GM10847 (cell line): ENCODE results near the gene RHBDL1.

Experiments used
- POLR2A ChIP-seq: IDR thresholded peaks from 2 replicates; pipeline ENCODE4 v1.6.1; 2011; ENCODE audit not compliant: insufficient read length; ENCODE audit errors: extremely low read depth

Gene RHBDL1

DNA sequence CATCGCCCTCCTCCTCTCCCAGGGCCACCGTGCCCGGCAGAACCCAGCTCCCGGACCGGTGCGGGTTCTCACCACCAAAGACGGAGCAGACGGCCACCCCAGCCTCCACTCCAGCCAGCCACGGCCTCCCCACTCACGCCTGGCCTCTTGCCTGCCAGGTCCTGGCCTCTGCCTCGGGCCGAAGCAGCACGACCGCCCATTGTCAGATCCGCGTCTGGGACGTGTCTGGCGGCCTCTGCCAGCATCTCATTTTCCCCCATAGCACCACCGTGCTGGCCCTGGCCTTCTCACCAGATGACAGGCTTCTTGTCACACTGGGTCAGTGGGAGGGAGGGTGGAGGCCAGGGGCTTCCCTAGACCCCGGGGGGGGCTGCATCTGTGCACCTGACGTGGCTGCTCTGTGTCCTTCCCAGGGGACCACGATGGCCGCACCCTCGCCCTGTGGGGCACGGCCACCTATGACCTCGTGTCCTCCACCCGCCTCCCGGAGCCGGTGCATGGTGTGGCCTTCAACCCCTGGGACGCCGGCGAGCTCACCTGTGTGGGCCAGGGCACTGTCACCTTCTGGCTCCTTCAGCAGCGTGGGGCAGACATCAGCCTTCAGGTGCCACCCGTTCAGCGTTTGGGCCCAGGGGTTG, 14.2 kb upstream of the RHBDL1 start:
- no peak for TF ChIP-seq POLR2A

DNA sequence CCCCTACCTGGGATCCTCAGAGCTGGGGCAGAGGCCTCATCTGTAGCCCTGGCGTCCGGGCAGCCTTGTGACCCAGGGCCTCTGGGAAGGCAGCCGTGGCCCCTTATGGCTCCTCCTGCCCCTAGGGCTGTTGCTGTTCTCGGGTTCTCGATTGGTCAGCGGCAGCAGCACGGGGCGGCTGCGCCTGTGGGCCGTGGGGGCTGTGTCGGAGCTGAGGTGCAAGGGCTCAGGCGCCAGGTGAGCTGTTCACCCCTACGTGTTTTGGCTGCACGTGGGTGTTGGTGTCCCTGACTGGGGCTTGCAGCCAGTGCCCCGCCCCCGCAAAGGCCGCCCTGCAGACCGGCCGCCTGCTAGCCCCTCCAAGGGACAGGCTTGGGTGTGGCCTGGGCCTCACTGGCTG, 13.4 kb upstream of the RHBDL1 start:
- no peak for TF ChIP-seq POLR2A

DNA sequence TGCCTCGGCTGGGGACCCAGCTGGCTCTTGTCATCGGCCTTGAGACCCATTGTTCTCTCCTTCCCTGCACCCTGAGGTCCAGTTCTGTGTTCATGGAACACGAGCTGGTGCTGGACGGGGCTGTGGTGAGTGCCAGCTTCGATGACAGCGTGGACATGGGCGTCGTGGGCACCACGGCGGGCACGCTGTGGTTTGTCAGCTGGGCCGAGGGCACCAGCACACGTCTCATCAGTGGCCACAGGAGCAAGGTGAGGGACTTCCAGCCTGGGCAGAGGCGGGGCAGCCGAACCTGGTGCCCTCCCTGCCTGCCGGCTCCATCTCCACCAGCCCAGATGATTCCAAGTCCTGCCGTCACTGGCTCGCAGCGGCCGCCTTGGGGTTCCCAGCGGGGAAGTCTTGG, 12.9 kb upstream of the RHBDL1 start:
- no peak for TF ChIP-seq POLR2A

DNA sequence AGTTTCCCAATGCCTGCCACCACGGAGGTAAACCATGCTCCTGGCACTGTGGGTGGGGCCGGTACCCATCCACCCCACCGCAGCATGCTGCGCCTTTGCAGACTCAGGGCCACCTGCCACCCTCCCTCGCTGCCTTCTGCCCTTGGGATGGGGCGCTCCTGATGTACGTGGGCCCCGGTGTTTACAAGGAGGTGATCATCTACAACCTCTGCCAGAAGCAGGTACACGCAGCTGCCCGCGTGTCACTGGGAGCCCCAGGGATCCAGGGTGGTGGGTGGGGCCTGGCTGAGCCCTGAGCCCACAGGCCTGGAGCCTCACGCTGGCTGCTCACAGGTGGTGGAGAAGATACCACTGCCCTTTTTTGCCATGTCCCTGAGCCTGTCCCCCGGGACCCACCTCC, 8.9 kb upstream of the RHBDL1 start:
- TF ChIP-seq POLR2A, result no peak

DNA sequence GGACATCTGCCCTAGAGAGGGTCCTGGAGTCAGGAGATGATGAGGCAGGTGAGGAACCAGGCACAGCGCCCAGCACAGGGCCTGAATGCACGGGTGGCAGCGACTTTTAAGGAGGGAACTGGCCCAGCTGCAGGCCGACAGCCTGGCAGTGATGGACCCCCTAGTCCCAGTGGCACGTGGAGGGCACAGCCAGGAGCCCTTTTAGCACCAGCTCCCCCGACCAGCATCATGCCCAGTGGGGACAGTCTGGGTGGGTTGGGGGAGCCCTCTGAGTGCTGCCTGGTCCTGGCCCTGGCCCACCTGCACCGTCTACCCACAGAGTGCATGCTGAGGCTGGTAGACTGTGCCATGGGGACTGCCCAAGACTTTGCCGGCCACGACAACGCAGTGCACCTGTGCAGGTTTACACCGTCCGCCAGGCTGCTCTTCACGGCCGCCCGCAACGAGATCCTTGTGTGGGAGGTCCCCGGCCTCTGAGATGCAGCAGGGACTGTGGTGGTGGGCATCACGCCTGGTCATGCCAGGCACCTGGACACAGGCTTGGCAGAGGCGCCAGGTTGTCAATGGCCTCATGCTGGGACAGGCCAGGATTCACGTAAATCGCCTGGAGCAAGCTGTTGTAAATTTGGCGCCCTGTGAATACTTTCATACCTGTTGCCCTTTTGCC, 8.2 kb upstream of the RHBDL1 start:
- TF ChIP-seq POLR2A, result no peak

DNA sequence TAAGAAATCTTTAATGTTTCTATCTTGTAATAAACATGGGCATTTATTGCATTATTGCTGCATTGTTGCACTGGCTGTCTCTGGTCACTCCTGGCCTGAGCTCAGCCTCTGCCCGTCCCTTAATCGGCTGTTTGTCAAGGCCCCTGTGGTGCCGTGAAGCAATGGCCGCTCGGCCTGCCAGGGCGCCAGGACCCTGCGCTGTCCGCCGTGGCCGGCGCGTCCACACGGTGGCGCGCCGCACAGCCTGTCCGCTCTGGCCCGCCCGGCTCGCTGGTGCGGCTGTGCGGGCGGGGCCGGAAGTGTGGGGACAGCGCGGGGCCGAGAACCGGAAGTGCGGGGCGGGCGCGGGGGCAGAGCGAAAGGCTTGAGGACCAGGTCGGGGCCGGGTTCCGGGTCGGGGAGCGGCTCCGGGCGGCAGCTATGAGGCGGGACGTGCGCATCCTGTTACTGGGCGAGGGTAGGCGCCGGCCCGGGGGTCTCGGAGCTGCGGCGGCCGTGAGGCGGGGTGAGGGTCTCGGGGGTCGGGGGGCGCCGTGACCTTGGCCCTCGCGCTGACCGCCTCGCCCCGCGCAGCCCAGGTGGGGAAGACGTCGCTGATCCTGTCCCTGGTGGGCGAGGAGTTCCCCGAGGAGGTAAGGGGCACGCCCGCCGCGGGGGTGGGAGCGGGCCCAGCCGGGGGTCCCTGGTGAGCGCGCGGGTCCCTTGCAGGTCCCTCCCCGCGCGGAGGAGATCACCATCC, 7.5 kb upstream of the RHBDL1 start, which contains the start of gene RHOT2:
RHOT2 (plus strand) TSS at position 353 of the 739 bp plus-strand sequence; CDS start at position 421, 68 bp downstream.
- TF ChIP-seq POLR2A, result peak; percentile 91

DNA sequence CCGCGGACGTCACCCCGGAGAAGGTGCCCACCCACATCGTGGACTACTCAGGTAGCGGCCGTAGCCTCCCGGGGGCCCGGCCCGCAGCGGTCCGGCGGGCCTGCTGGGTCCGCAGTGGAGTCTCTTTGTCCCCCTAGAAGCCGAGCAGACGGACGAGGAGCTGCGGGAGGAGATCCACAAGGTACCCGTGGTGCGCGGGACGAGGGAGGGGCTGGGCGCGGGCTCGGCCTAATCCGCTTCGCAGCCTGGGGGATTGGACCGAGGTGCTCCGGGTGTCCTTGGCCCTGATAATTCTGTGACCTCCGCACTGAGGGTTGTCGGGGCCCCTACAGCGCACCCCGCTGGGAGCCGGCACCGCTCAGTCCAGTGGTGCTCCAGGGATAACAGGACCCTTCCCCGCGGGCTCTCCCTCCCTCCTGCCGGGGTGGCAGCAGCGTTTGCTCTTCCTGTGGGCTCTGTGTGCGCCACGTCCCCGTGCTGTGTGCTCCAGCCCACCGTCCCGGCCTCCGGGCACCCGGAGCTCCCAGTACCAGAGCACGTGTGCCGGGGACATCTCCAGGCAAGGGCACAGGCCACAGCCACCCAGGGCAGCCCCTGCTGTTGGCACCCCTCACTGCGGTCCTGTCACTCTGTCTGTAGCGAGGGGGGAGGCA, 6.8 kb upstream of the RHBDL1 start:
- no peak for TF ChIP-seq POLR2A

DNA sequence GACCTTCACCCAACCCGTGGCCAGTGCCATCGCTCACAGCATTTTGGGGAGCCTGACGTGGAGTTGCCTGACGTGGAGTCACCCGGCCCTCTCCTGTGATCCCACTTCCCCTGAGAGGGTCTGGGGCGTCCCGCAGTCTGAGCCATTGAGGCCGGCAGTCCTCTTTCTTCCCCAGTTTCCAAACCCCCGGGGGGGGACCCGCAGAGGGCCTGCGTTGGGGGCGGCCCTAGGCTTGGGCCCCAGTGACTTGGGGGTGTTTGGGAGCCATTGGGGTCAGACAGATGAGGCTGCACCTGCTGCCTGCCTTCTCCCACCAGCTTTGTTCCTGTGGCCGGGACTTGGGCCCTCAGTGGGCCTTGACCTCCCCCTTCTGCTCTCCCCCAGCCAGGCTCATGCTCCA, 5.8 kb upstream of the RHBDL1 start:
- TF ChIP-seq POLR2A, result no peak

DNA sequence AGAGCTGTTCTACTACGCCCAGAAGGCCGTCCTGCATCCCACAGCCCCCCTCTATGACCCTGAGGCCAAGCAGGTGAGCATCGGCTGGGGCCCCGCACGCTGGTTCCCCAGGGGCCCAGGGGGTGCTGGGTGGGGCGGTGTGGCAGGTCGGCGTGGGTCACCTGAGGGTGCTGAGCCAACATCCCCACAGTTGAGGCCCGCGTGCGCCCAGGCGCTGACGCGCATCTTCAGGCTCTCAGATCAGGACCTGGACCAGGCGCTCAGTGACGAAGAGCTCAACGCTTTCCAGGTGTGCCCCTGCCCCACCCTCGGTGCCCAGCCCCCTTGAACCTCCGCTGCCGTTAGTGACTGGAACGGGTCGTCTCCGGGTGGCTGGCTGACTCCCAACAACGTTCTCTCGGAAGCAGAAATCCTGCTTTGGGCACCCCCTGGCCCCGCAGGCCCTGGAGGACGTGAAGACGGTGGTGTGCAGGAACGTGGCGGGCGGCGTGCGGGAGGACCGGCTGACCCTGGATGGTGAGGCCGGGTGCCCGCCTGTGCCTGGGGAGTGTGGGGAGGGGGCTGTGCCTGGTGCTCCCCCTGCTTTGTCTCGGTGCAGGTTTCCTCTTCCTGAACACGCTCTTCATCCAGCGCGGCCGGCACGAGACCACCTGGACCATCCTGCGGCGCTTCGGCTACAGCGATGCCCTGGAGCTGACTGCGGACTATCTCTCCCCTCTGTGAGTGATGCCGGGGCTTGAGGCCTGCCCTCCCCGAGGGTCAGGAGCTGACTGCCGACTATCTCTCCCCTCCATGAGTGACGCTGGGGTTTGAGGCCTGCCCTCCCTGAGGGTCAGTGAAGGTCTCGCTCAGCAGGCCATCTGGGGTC, 4.8 kb upstream of the RHBDL1 start:
- TF ChIP-seq POLR2A, result no peak

DNA sequence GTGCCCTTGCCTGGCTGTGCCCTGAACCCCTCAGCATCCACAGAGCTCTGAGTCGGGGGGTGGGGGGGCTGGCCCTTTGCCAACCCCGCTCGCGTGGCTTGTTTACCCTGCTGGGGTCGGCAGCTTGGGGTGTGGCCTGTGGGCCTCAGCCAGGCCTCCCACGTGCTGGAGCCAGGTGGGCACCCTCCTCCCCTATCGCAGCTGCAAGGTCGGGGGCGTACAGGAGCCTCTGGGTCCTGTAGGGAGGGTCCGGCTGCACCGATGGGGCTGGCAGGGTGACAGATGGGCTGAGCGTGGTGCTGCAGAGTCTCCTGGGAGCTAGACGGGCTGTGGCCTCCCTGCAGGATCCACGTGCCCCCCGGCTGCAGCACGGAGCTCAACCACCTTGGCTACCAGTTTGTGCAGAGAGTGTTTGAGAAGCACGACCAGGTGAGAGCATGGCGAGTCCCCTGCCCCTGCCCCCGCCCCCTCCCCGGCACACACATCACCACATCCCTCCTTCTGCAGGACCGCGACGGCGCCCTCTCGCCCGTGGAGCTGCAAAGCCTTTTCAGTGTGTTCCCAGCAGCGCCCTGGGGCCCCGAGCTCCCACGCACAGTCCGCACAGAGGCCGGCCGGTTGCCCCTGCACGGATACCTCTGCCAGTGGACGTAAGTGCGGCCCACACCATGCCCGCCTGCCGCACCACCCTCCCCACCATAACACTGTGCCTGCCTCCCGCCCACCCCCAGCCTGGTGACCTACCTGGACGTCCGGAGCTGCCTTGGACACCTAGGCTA, 3.9 kb upstream of the RHBDL1 start:
- no peak for TF ChIP-seq POLR2A

DNA sequence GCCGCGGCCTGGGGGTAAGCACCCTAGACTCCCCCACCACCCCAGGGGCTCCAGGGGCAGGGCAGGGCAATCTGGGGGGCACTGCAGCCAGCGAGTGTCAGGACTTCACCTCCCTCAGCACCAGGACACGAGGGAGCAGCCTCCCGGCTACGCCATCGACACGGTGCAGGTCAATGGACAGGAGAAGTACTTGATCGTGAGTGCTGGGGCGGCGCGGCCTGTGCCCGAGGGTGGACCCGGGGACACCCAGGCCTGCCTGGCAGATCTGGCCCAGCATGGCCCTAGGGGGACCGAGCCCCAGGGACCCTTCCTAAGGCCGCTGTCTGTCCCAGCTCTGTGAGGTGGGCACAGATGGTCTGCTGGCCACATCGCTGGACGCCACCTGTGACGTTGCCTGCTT, 3.1 kb upstream of the RHBDL1 start:
- no peak for TF ChIP-seq POLR2A

DNA sequence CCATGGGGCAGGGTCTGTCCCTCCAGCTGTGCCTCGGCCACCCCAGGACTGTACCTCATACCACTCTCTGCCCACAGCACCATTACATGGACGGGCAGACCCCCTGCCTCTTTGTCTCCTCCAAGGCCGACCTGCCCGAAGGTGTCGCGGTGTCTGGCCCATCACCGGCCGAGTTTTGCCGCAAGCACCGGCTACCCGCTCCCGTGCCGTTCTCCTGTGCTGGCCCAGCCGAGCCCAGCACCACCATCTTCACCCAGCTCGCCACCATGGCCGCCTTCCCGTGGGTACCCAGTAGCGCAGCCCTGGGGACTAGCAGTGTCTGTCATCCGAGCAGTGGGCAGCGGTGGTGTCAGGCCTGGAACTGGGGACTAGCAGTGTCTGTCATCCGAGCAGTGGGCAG, 2.6 kb upstream of the RHBDL1 start:
- no peak for TF ChIP-seq POLR2A

DNA sequence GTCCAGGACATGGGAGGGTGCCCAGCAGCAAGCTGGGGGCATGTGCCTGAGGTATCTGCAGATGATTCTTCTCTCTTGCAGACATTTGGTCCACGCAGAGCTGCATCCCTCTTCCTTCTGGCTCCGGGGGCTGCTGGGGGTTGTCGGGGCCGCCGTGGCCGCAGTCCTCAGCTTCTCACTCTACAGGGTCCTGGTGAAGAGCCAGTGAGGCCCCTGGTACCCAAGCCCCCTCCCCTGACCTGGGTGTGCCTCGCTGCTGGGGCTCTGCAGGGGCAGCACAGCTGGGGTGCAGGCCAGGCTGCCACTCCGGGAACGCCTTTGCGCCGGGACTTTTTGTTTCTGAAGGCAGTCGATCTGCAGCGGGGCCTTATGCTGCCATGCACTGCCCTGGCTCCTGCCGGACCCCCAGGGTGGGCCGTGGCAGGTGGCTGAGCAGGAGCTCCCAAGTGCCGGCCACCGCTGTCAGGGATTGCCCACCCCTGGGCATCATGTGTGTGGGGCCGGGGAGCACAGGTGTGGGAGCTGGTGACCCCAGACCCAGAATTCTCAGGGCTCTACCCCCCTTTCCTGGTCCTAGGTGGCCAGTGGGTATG, 2.0 kb upstream of the RHBDL1 start:
- no peak for TF ChIP-seq POLR2A
